HepG2 (cell line): ENCODE data around the gene VKORC1. TPM values are rescaled to one million over a fixed set of nuclear protein-coding genes. Genes with fewer than 3 reads are reported as not detected.

Experiments used
- ATF3 ChIP-seq: sonication (generic); formaldehyde crosslinking; IDR thresholded peaks from 2 replicates; pipeline ENCODE4 v1.4.0; 2020; ENCODE audit warnings: missing genetic modification reagents
- MAZ ChIP-seq, 2 experiments: sonication (generic) in 1 of 2; formaldehyde crosslinking in 1 of 2; IDR thresholded peaks; 2 replicates each; pipeline versions ENCODE4 v1.5.0 to v1.6.1; 2012 to 2020; ENCODE audit warnings: low read depth in 2 of 2, mild to moderate bottlenecking in 2 of 2, borderline replicate concordance in 1 of 2, improper control_type of control experiment in 1 of 2, low read length in 1 of 2, missing genetic modification reagents in 1 of 2, moderate library complexity in 1 of 2
- MEF2D ChIP-seq: sonication (generic); formaldehyde crosslinking; IDR thresholded peaks from 2 replicates; pipeline ENCODE4 v1.5.1; 2020; ENCODE audit warnings: mild to moderate bottlenecking, missing genetic modification reagents
- MNT ChIP-seq: fragments of 450-650 bp; IDR thresholded peaks from 2 replicates; pipeline ENCODE4 v1.6.1; 2016
- PAF1 ChIP-seq: IDR thresholded peaks from 2 replicates; pipeline ENCODE4 v1.6.1; 2016; ENCODE audit warnings: missing genetic modification reagents, missing compliant biosample characterization
- ZNF572 ChIP-seq: sonication (generic); formaldehyde crosslinking; IDR thresholded peaks from 2 replicates; pipeline ENCODE4 v1.5.1; 2020; ENCODE audit warnings: mild to moderate bottlenecking, missing genetic modification reagents
- ZNF646 ChIP-seq: sonication (generic); formaldehyde crosslinking; IDR thresholded peaks from 2 replicates; pipeline ENCODE4 v1.9.0; 2021; ENCODE audit warnings: mild to moderate bottlenecking, missing genetic modification reagents
- ZNF687 ChIP-seq: sonication (generic); formaldehyde crosslinking; IDR thresholded peaks from 2 replicates; pipeline ENCODE4 v1.5.1; 2020; ENCODE audit warnings: mild to moderate bottlenecking, missing genetic modification reagents, moderate library complexity
- ZSCAN21 ChIP-seq: sonication (generic); formaldehyde crosslinking; IDR thresholded peaks from 2 replicates; pipeline ENCODE4 v1.8.0; 2022; ENCODE audit warnings: mild to moderate bottlenecking, missing genetic modification reagents, moderate library complexity, borderline replicate concordance
- polyA plus RNA-seq, 8 experiments: library from polyadenylated mRNA; depleted of rRNA in 3 of 8; stranded (reverse) in 7 of 8; unstranded in 1 of 8; fragments of >200 nt; fragmentation: Illumina TruSeq in 4 of 8; extraction: Trizol in 4 of 8; gene quantifications; 2 replicates each; pipeline versions ENCODE4 v1.2.1 to v1.2.3, GENCODE V29; 2011 to 2016; ENCODE audit warnings: low read depth in 4 of 8, missing spikeins in 1 of 8, mixed read lengths in 1 of 8; ENCODE audit not compliant: insufficient read depth in 1 of 8
- total RNA-seq, 5 experiments: library from RNA; depleted of rRNA; stranded (reverse); fragments of >200 nt; fragmentation: Illumina TruSeq; extraction: Trizol; gene quantifications; 2 replicates each; pipeline ENCODE4 v1.2.3, GENCODE V29; 2016; ENCODE audit warnings: low read depth in 1 of 5

The VKORC1 gene
- total and polyA plus RNA-seq, 2 of the 13 experiments (the other 11 are each of a cell fraction or from before 2014, with no cell fraction given): 141 to 615 TPM

GRCh38 chr16:31138621-31139578 is 44.3 kb upstream of the VKORC1 start (continued):
- TF ChIP-seq ZNF646 (CRISPR knock-in tag) (no peak), ZSCAN21 (CRISPR knock-in tag) (peak; percentile 23; the same call in 1 of the 2 replicates), PAF1 (CRISPR knock-in tag) (no peak), ATF3 (CRISPR knock-in tag) (0 out of 2 replicates have a peak, but pooled peaks have one; percentile 20), MAZ (IDR thresholded peaks at IDR 0.05; ENCODE audit: borderline replicate concordance, low read depth, low read length) (no peak), MAZ (CRISPR knock-in tag; IDR thresholded peaks at IDR 0.05; ENCODE audit: low read depth) (peak; percentile 52; the same call in 1 of the 2 replicates), MEF2D (CRISPR knock-in tag) (0 out of 2 replicates have a peak, but pooled peaks have one; percentile 22), MNT (peak; percentile 39; the same call in 1 of the 2 replicates), ZNF572 (0 out of 2 replicates have a peak, but pooled peaks have one; percentile 38), ZNF687 (CRISPR knock-in tag) (peak; percentile 89)
